ENCODE measurements around the gene FMR1NB.

The FMR1NB gene

GRCh38 chrX:148069759-148070503 is 88.8 kb downstream of the FMR1NB start:
- DNase-seq = no peak

DNA sequence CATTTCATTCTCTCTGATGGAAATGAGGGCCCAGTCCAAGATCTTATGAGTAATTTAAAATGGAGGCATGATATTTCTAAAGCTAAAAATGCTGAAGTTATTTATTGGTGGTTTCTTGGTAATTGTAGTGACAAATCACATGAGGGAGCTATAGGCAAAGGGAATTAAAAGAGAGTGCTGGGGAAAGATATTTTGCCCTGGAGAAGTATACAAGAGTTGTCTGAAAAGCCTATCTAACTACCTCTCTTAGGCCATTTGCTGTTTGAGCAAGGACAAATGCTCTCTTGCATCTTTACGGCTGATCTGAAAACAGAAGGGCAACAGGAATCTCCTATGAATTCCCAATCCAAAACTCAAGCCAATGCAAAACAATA is 89.4 kb downstream of the FMR1NB start:
- DNase-seq = no peak

All from nucleus accumbens (tissue), 56 donors.